IMR-90 (cell line): Measurements from ENCODE around the gene LPAR1. TPM values are rescaled to one million over a fixed set of nuclear protein-coding genes. Genes with fewer than 3 reads are reported as not detected.

Experiments
- ATAC-seq: fragments of 200-7000 bp; cut with Tn5 transposase; 2 replicates; pipeline ENCODE4 v1.9.1; 2020; ENCODE audit warnings: low read depth, mild to moderate bottlenecking, moderate library complexity
- BruUV-seq: library from RNA; stranded (reverse); fragments of 400-500 nt; replicated peaks from 2 replicates; lab custom pipeline; 2021; lab: Mats Ljungman, UMichigan
- CTCF ChIA-PET: fragments of 300-600 bp; formaldehyde crosslinking; extraction: SDS; loops from one replicate; lab custom pipeline; 2021; ENCODE audit warnings: antibody characterized with exemption; lab: Yijun Ruan, JAX
- POLR2A ChIA-PET: fragments of 300-600 bp; sonication (Branson Sonifier 250); formaldehyde crosslinking; loops from one replicate; lab custom pipeline; 2022; ENCODE audit warnings: antibody characterized with exemption; ENCODE audit not compliant: unreplicated experiment; lab: Charles Lee
- DNase-seq: peaks from one replicate; pipeline ENCODE4 v3.0.0; 2013
- H2AFZ ChIP-seq: replicated peaks from 2 replicates; pipeline ENCODE3; 2013; ENCODE audit warnings: low read length, mild to moderate bottlenecking; ENCODE audit not compliant: poor library complexity
- H2AK5ac ChIP-seq: 2 replicates; pipeline ENCODE4 v1.6.1; 2013; ENCODE audit warnings: low read depth, low read length, inconsistent platforms
- H2AK9ac ChIP-seq: replicated peaks from 2 replicates; pipeline ENCODE3; 2013; ENCODE audit warnings: mild to moderate bottlenecking, low read depth, low read length, moderate library complexity; ENCODE audit not compliant: poor library complexity
- H2BK120ac ChIP-seq: 2 replicates; pipeline ENCODE4 v1.6.1; 2013; ENCODE audit warnings: low read depth, low read length, inconsistent platforms
- H2BK15ac ChIP-seq: 3 replicates; pipeline ENCODE4 v1.6.1; 2013; ENCODE audit warnings: low read depth, low read length, inconsistent platforms
- H2BK20ac ChIP-seq: 2 replicates; pipeline ENCODE4 v1.6.1; 2013; ENCODE audit warnings: low read depth, mild to moderate bottlenecking, inconsistent platforms, low read length, moderate library complexity
- H2BK5ac ChIP-seq: 2 replicates; pipeline ENCODE4 v1.6.1; 2013; ENCODE audit warnings: mild to moderate bottlenecking, low read depth, low read length, inconsistent platforms; ENCODE audit not compliant: poor library complexity, severe bottlenecking
- H3K14ac ChIP-seq: replicated peaks from 2 replicates; pipeline ENCODE4 v1.6.1; 2013; ENCODE audit warnings: low read depth, low read length, inconsistent platforms
- H3K18ac ChIP-seq: 2 replicates; pipeline ENCODE4 v1.6.1; 2013; ENCODE audit warnings: low read depth, low read length, control low read depth
- H3K23ac ChIP-seq: 2 replicates; pipeline ENCODE4 v1.6.1; 2013; ENCODE audit warnings: low read depth, low read length, inconsistent platforms
- H3K27ac ChIP-seq: 2 replicates; pipeline ENCODE4 v1.5.1; 2013; ENCODE audit warnings: mild to moderate bottlenecking, control low read depth, low read length; ENCODE audit not compliant: insufficient read depth
- H3K27me3 ChIP-seq: 2 replicates; pipeline ENCODE4 v1.6.1; 2013; ENCODE audit warnings: low read length; ENCODE audit not compliant: control insufficient read depth, insufficient read depth
- H3K36me3 ChIP-seq: 2 replicates; pipeline ENCODE4 v1.6.1; 2013; ENCODE audit warnings: low read length, mixed read lengths; ENCODE audit not compliant: control insufficient read depth, insufficient read depth
- H3K4ac ChIP-seq: 2 replicates; pipeline ENCODE4 v1.6.1; 2013; ENCODE audit warnings: low read depth, low read length, inconsistent platforms
- H3K4me1 ChIP-seq: 2 replicates; pipeline ENCODE4 v1.6.1; 2013; ENCODE audit warnings: low read length, mixed read lengths; ENCODE audit not compliant: control insufficient read depth, insufficient read depth
- H3K4me2 ChIP-seq: 2 replicates; pipeline ENCODE4 v1.6.1; 2013; ENCODE audit warnings: low read depth, mild to moderate bottlenecking, control low read depth, low read length, moderate library complexity
- H3K4me3 ChIP-seq: 2 replicates; pipeline ENCODE4 v1.5.1; 2013; ENCODE audit warnings: low read depth, mild to moderate bottlenecking, control low read depth, low read length, moderate library complexity; ENCODE audit not compliant: insufficient read depth
- H3K56ac ChIP-seq: 2 replicates; pipeline ENCODE4 v1.6.1; 2013; ENCODE audit warnings: low read length, inconsistent platforms; ENCODE audit not compliant: insufficient read depth; ENCODE audit errors: extremely low read depth
- H3K79me1 ChIP-seq, 2 experiments: 2 replicates each; pipeline ENCODE4 v1.6.1; 2013; ENCODE audit warnings: low read length in 2 of 2, inconsistent platforms in 1 of 2, low read depth in 1 of 2
- H3K9ac ChIP-seq: 2 replicates; pipeline ENCODE4 v1.6.1; 2013; ENCODE audit warnings: low read depth, low read length, control low read depth
- H3K9me1 ChIP-seq: 2 replicates; pipeline ENCODE4 v1.6.1; 2013; ENCODE audit warnings: low read length, inconsistent platforms; ENCODE audit not compliant: insufficient read depth
- H3K9me3 ChIP-seq: 2 replicates; pipeline ENCODE4 v1.6.1; 2013; ENCODE audit warnings: low read length; ENCODE audit not compliant: control insufficient read depth, insufficient read depth
- H4K20me1 ChIP-seq: 2 replicates; pipeline ENCODE4 v1.6.1; 2013; ENCODE audit warnings: low read length, inconsistent platforms; ENCODE audit not compliant: insufficient read depth
- H4K5ac ChIP-seq: 2 replicates; pipeline ENCODE4 v1.6.1; 2013; ENCODE audit warnings: mild to moderate bottlenecking, low read depth, low read length, control low read depth
- H4K8ac ChIP-seq, 2 experiments: 2 replicates each; pipeline ENCODE4 v1.6.1; 2013; ENCODE audit warnings: low read depth in 2 of 2, low read length in 2 of 2, control low read depth in 1 of 2, inconsistent platforms in 1 of 2
- H4K91ac ChIP-seq: 2 replicates; pipeline ENCODE4 v1.6.1; 2013; ENCODE audit warnings: low read depth, low read length, inconsistent platforms; ENCODE audit not compliant: insufficient read depth
- BHLHE40 ChIP-seq: fragments of 150-350 bp; IDR thresholded peaks from 2 replicates; pipeline ENCODE4 v1.6.1; 2016; ENCODE audit warnings: mild to moderate bottlenecking, low read depth, low read length
- WGBS, 2 experiments: methylation state at CpG; one replicate each; pipeline versions ENCODE4 v1.1.5 to v1.1.7; 2013; ENCODE audit warnings: missing lambda C conversion rate in 2 of 2; ENCODE audit not compliant: insufficient read length in 1 of 2; ENCODE audit errors: extremely low coverage in 2 of 2; 5-methylcytosine and 5-hydroxymethylcytosine counted together
- dilution Hi-C: fragments of 300-500 bp; cut with HindIII; formaldehyde crosslinking; loops from one replicate; pipeline ENCODE4 v1.14.3; 2018; ENCODE audit warnings: low sequenced_read_pairs; ENCODE audit not compliant: unreplicated experiment
- in situ Hi-C: fragments of 300-500 bp; cut with MboI; formaldehyde crosslinking; loops from 3 replicates; pipeline ENCODE4 v1.14.3; 2019; ENCODE audit warnings: low sequenced_read_pairs, inconsistent platforms, mixed read lengths
- intact Hi-C: fragments of 100-400 bp; cut with micrococcal nuclease; formaldehyde crosslinking; loops from 2 replicates; pipeline ENCODE4 v1.10.0; 2022
- polyA plus RNA-seq, 3 experiments: library from polyadenylated mRNA; depleted of rRNA; stranded (reverse); fragments of >200 nt; gene quantifications; 2 replicates each; pipeline ENCODE4 v1.2.3, GENCODE V29; 2012; ENCODE audit warnings: low replicate concordance in 1 of 3
- total RNA-seq: library from RNA; depleted of rRNA; stranded (reverse); fragments of >200 nt; gene quantifications from 2 replicates; pipeline ENCODE4 v1.2.3, GENCODE V29; 2012

LPAR1 gene
- total and polyA plus RNA-seq, 2 of the 4 experiments (the other 2 are of a cell fraction), result 171 to 315 TPM

DNA sequence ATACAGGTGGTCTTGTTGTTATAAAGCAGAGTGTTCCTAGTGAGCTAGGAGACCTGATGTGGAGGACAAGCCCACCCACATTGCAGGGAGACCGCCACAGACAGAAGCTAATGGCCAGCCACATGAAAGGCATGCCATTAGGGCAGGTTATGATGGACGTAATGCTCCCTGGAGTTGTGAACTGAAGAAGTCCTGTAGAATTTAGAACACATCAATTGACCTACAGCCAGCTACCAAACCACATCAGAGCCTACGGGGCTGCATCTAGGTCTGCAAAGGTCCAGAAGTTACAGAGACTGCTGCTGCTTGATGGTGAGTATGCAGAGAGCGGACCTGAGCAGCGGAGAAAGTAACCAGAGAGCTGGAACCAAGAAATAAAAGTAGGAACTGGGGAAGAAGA lies 116.6 kb downstream of the LPAR1 start:
- H3K36me3 ChIP-seq, result peaks cover 17% of the 10 kb centered on the region
- ChIA-PET POLR2A (no interaction called here), CTCF (interaction anchor here (0.6 kb wide), 1 partner anchor 31 kb away, joined by 3 read pairs; no protein-coding TSS in a partner anchor)
- H4K20me1 ChIP-seq, result peaks cover 31% of the 10 kb centered on the region; the same call in 1 of the 2 replicates
- peak overlapping the region; percentile 86 for H3K14ac ChIP-seq
- H3K9ac ChIP-seq, result no peak overlapping the region
- no peak overlapping the region for H3K4me3 ChIP-seq
- peak overlapping the region; percentile 84 for H4K5ac ChIP-seq
- H3K56ac ChIP-seq, result peak overlapping the region; percentile 8; the same call in 1 of the 2 replicates
- no peaks in the 10 kb centered on the region for H3K9me3 ChIP-seq
- peak overlapping the region; percentile 80 to 95 for H4K8ac ChIP-seq
- intact Hi-C loops (no loop called here), in situ Hi-C loops (loop anchor here (25.0 kb wide), 1 partner anchor 284 kb away; no protein-coding TSS in a partner anchor), dilution Hi-C loops (no loop called here)
- H2AK5ac ChIP-seq, result peak overlapping the region; percentile 92; the same call in 1 of the 2 replicates
- no peak for TF ChIP-seq BHLHE40
- H3K4me1 ChIP-seq, result peaks cover 29% of the 10 kb centered on the region
- H2AK9ac ChIP-seq, result no peak overlapping the region
- peak overlapping the region; percentile 100 for H2BK5ac ChIP-seq
- H3K18ac ChIP-seq, result peak overlapping the region; percentile 54
- peak overlapping the region; percentile 45 for H2BK20ac ChIP-seq
- peak overlapping the region; percentile 28 for H3K23ac ChIP-seq
- H2AFZ ChIP-seq, result no peak overlapping the region
- WGBS, 2 experiments, result 100% methylated on average over 3 of the region's 5 CpGs; no CpG with 5 or more reads in 1 of the 2 experiments
- peak overlapping the region; percentile 89 for H4K91ac ChIP-seq
- DNase-seq, result no peak
- peak overlapping the region; percentile 44; the same call in 1 of the 2 replicates for H3K4me2 ChIP-seq
- peak overlapping the region; percentile 84 for H2BK15ac ChIP-seq
- peak overlapping the region; percentile 82 for H2BK120ac ChIP-seq
- H3K27ac ChIP-seq, result peak overlapping the region; percentile 78
- H3K9me1 ChIP-seq, result peaks cover 23% of the 10 kb centered on the region
- H3K79me1 ChIP-seq, result peaks cover 29 to 74% of the 10 kb centered on the region in 2 experiments
- no peak for ATAC-seq
- H3K27me3 ChIP-seq, result no peaks in the 10 kb centered on the region
- no TSS peak for BruUV-seq
- peak overlapping the region; percentile 82 for H3K4ac ChIP-seq
